Smooth muscle cell of the brain vasculature (primary cell): ENCODE measurements around the gene RTKN.

ENCODE experiments used
- DNase-seq: peaks from one replicate; pipeline ENCODE4 v3.0.0-alpha.2; 2012; ENCODE audit warnings: low read depth, low spot score

RTKN gene

DNA sequence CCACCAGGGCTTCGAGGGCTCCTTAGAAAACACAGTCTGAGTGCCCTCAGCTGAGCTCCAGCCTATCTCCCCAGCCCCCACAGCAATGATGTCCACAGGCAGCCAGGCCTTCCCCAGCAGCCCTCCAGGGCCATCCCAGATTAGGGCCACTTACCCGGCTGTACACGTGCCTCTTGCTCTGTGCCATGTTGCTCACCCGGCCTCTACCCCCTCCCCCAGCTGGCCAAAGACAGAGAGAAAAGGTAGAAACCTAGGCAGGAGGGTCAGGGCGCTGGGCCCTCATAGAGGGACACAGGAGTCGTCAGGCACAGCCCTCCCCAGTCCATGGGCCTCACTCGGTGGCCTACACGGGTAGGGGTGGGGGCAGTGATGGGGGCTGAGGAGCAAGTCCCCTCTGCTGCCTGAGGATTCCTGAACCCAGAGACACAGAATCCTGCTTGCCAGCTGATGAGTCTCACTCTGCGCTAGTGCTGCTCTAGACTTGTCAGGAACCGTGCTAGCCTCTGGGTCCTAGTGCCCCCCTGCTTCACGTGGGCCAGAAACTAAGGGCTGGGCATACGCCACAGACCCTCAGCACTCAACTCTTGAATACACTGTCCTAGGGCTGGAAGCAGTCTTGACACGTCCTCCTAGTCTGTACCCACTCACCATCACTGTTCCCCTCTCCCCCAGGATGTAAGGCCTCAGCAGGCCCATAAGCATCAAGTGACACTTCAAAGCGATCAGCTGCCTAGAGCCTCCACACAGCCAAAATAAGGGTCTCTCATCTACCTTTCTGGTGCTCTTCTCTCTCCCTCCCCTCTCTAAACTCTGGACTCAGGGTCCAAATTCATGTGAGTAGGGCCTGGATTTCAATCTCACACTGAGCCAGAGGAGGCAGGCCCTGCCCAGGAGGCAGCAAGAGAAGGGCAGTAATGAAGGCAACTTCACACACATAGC is 61.6 kb downstream of the RTKN start, which contains the start of gene DCTN1:
Gene DCTN1, minus strand, starts transcription at position 461 of the 939 bp plus-strand sequence. Its CDS starts 274 bp downstream, at position 187.
- DNase-seq, result no peak

DNA sequence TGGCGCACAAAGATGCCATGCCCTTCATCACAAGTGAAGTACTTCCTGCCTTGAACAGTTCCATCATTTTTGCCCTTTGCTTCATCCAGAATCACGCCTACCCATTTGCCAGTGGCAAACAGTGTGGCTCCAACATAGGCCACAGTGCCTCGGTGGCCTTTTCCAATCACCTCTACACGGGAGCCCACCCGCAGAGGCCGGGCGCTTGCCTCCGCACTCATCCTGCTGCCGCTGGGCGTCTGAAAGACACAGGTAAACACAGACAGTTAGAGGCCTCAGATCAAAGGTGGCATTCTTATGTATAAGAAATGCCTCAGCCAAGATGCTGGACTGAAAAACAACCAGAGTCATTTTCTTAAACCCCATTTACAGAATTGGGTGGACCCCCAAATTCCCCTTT is 63.7 kb downstream of the RTKN start:
- DNase-seq, result no peak

DNA sequence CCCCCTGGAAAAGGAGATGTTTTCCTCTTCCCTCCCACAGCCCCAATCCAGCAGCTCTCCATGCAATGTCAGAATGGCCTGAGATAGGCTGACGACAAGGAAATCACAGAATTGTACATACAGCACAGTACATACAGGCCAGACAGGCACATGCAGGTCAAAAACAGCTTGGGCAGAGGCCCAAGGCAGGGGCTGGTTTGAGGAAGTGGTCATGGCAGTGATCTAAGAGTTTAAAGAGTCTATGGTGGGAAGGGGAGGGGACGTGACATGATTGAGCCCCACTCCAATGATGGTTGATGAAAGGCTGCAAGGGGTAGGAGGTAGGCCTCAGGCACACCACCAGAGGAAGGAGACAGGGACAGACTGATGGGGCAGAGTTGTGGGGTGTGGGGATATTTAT is 65.9 kb downstream of the RTKN start:
- no peak for DNase-seq
